Right cardiac atrium (tissue), 5 donors: Measurements from ENCODE around the gene GSK3A. TPM values are rescaled to one million over a fixed set of nuclear protein-coding genes. Genes with fewer than 3 reads are reported as not detected.

Source experiments
- ATAC-seq, 2 donors: fragments of 200-7000 bp; cut with Tn5 transposase; one replicate each; pipeline versions ENCODE4 v1.8.0 to v1.9.1; 2020; ENCODE audit warnings: moderate library complexity in 2 of 2, mild to moderate bottlenecking in 1 of 2
- DNase-seq, 3 donors: peaks; one replicate each; pipeline ENCODE4 v3.0.0-alpha.2; 2020
- H3K27ac ChIP-seq: one replicate; pipeline ENCODE4 v1.5.1; 2013; ENCODE audit warnings: mild to moderate bottlenecking, low read length, control low read depth, moderate library complexity
- H3K27me3 ChIP-seq: one replicate; pipeline ENCODE4 v1.6.1; 2013; ENCODE audit not compliant: control insufficient read depth, insufficient read depth
- H3K4me1 ChIP-seq: one replicate; pipeline ENCODE4 v1.6.1; 2013; ENCODE audit warnings: low read length; ENCODE audit not compliant: control insufficient read depth, insufficient read depth
- H3K4me3 ChIP-seq: one replicate; pipeline ENCODE4 v1.5.1; 2013; ENCODE audit warnings: low read length, control low read depth
- H3K9me3 ChIP-seq: one replicate; pipeline ENCODE4 v1.6.1; 2013; ENCODE audit warnings: low read length; ENCODE audit not compliant: control insufficient read depth
- WGBS: extraction: QIAGEN DNeasy Blood & Tissue Kit; methylation state at CpG from one replicate; pipeline ENCODE4 v1.1.7; 2013; 5-methylcytosine and 5-hydroxymethylcytosine counted together
- intact Hi-C, 4 donors: fragments of 100-400 bp; cut with DNase I; formaldehyde crosslinking; loops; one replicate each; pipeline versions ENCODE4 v1.11.0 to v1.14.0; 2022 to 2023
- polyA plus RNA-seq: library from polyadenylated mRNA; stranded (reverse); fragments of 200-250 nt; gene quantifications from one replicate; pipeline ENCODE4 v1.2.3, GENCODE V29; 2013
- total RNA-seq, 4 donors: library from RNA; stranded (reverse); fragmentation: NEBNext Ultra II Directional; extraction: Animal tissue kit (Norgen Biotek cat#: 25700); gene quantifications; one replicate each; pipeline ENCODE4 v1.2.1, GENCODE V29; 2021
- donor health status: healthy with polysubstance abuse.
- donor health status: DM: no; HTN: yes; CAD: no.
- donor health status: DM: no; HTN: no; CAD: no.
- donor health status: DM: no; HTN: yes; CAD: no; lungs with severe emphysema.
- donor health status: DM: yes; HTN: yes; CAD: no.

Gene GSK3A
- total and polyA plus RNA-seq, 5 donors: 32.0 to 46.5 (median 36.2) TPM

DNA sequence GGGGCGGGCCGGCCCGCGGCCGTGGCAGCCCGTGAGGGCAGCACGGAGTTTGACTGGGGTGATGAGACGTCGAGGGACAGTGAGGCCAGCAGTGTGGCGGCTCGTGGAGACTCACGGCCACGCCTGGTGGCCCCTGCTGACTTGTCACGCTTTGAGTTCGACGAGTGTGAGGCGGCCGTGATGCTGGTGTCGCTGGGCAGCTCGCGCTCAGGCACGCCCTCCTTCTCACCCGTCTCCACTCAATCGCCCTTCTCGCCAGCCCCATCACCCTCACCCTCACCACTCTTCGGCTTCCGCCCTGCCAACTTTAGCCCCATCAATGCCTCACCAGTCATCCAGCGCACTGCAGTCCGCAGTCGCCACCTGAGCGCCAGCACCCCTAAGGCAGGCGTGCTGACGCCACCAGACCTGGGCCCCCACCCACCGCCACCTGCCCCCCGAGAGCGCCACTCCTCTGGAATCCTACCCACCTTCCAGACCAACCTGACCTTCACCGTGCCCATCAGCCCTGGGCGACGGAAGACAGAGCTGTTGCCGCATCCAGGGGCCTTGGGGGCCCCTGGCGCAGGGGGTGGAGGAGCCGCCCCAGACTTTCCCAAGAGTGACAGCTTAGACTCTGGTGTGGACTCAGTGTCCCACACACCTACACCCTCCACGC, 31.1 kb upstream of the GSK3A start:
- H3K4me3 ChIP-seq: no peak overlapping the region
- ATAC-seq (no peak), DNase-seq (peak in 2 of 3 donors; percentile 50 to 54)
- H3K4me1 ChIP-seq: peaks cover 18% of the 10 kb centered on the region
- H3K27me3 ChIP-seq: no peaks in the 10 kb centered on the region
- 89% methylated on average over 43 of the region's 43 CpGs for WGBS
- intact Hi-C loops: no loop called here
- no peaks in the 10 kb centered on the region for H3K9me3 ChIP-seq
- no peak overlapping the region for H3K27ac ChIP-seq

DNA sequence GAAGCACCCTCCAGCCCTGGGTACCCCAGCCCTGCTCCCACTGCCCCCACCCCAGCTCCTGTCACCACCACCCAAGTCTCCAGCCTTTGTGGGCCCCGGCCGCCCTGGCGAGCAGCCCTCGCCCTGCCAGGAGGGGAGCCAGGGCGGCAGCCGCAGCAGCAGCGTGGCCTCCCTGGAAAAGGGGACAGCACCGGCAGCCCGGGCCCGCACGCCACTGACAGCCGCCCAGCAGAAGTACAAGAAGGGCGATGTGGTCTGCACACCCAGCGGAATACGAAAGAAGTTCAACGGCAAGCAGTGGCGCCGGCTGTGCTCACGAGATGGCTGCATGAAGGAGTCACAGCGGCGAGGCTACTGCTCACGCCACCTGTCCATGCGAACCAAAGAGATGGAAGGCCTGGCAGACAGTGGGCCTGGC, 30.6 kb upstream of the GSK3A start:
- Histone ChIP-seq H3K27me3 (no peaks in the 10 kb centered on the region), H3K9me3 (no peaks in the 10 kb centered on the region), H3K4me3 (no peak overlapping the region), H3K4me1 (peaks cover 14% of the 10 kb centered on the region), H3K27ac (no peak overlapping the region)
- 95% methylated on average over 23 of the region's 23 CpGs for WGBS
- DNase-seq: peak in 2 of 3 donors; percentile 44 to 66
- no peak for ATAC-seq
- intact Hi-C loops: no loop called here

DNA sequence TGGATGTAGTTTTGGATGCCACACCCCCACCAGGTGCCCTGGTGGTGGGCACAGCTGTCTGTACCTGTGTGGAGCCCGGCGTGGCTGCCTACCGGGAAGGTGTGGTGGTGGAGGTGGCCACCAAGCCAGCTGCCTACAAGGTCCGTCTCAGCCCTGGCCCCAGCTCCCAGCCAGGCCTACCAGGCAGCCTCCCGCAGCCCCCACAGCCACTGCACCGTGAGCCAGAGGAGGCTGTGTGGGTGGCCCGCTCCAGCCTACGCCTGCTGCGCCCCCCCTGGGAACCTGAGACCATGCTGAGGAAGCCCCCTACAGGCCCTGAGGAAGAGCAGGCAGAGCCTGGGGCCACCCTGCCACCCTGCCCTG, 30.1 kb upstream of the GSK3A start:
- Histone ChIP-seq H3K9me3 (no peaks in the 10 kb centered on the region), H3K4me3 (no peak overlapping the region), H3K4me1 (peaks cover 10% of the 10 kb centered on the region), H3K27ac (no peak overlapping the region), H3K27me3 (no peaks in the 10 kb centered on the region)
- ATAC-seq (no peak), DNase-seq (no peak)
- WGBS: 81% methylated on average over 9 of the region's 9 CpGs
- intact Hi-C loops: no loop called here

DNA sequence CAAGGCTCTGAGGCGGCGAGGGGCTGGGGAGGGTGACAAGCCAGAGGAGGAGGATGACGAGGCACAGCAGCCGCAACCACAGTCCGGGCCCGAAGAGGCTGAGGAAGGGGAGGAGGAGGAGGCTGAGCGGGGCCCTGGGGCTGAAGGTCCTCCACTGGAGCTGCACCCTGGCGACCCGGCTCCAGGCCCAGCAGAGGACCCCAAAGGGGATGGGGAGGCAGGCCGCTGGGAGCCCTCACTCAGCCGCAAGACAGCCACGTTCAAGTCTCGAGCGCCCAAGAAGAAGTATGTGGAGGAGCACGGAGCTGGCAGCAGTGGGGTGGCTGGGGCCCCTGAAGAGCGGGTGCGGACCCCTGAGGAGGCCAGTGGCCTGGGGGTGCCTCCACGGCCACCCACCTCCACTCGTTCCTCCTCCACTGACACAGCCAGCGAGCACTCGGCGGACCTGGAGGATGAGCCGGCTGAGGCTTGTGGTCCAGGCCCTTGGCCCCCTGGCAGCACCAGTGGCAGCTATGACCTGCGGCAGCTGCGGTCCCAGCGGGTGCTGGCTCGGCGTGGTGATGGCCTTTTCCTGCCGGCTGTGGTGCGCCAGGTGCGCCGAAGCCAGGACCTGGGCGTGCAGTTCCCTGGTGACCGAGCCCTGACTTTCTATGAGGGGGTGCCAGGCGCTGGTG, 29.6 kb upstream of the GSK3A start:
- DNase-seq (peak; percentile 14 to 69 (median 62)), ATAC-seq (no peak)
- Histone ChIP-seq H3K9me3 (no peaks in the 10 kb centered on the region), H3K27ac (no peak overlapping the region), H3K4me1 (peaks cover 8% of the 10 kb centered on the region), H3K4me3 (no peak overlapping the region), H3K27me3 (no peaks in the 10 kb centered on the region)
- 89% methylated on average over 35 of the region's 35 CpGs for WGBS
- intact Hi-C loops: no loop called here

DNA sequence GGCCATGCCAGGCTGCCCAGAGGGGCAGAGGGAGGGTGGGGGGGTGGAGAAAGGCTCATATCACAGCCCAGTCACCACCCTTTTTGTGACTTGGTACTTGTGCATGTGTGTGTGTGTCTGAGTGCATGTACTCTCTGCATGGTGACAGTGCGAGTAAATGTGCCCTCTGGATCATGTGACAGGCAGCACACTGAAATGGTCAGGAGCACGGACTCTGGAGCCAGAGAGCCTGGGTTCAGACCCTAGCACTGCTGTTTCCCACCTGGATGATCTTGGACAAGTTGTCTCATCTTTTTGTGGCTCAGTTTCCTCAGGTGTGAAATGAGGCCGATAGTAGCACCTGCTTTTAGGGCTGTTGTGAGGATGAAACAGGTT, 28.6 kb upstream of the GSK3A start:
- Histone ChIP-seq H3K27me3 (no peaks in the 10 kb centered on the region), H3K4me1 (peaks cover 6% of the 10 kb centered on the region), H3K27ac (peak overlapping the region; percentile 67), H3K9me3 (no peaks in the 10 kb centered on the region), H3K4me3 (peak overlapping the region; percentile 71)
- no peak for ATAC-seq
- WGBS: 44% methylated on average over 3 of the region's 3 CpGs
- no peak for DNase-seq
- intact Hi-C loops: no loop called here

DNA sequence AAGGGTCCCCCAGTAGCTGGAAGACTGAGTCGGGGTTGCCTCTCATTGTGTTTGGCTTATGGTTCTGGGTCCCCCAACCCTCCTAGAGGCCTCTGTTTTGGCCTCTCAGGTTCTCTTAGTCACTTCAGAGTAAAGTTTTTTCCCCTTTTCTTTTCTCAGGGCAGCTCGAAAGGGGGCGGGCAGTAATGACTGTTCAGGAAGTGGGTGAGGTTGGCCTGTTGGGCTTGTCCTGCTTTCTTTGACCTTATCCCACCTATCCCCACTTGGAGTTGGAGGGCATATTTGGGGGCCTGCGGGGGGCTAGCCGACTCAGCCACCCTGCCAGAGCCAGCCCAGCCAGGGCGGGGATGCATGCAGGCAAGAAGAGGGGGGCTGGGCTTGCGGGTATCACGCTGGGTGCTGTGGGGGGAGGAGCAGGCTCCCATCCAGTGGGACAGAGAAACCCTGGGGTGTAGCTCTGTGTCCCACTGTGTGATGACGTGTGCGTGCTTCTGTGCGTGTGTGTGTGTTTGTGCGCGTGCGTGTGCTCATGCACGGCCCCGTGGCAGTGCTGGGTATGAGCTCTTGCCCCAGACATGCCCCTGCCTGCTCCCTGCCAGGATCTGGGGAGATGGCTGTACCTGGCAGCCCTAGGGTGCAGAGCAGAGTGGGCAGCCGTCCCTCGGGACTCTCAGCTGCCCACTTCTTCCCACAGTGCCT, 28.1 kb upstream of the GSK3A start:
- 10% methylated on average over 18 of the region's 18 CpGs for WGBS
- Histone ChIP-seq H3K4me1 (peaks cover 6% of the 10 kb centered on the region), H3K27ac (peak overlapping the region; percentile 67), H3K27me3 (no peaks in the 10 kb centered on the region), H3K9me3 (no peaks in the 10 kb centered on the region), H3K4me3 (peak overlapping the region; percentile 71)
- intact Hi-C loops: no loop called here
- DNase-seq: peak; percentile 69 to 83 (median 82)
- ATAC-seq: peak in 1 of 2 donors; percentile 1

DNA sequence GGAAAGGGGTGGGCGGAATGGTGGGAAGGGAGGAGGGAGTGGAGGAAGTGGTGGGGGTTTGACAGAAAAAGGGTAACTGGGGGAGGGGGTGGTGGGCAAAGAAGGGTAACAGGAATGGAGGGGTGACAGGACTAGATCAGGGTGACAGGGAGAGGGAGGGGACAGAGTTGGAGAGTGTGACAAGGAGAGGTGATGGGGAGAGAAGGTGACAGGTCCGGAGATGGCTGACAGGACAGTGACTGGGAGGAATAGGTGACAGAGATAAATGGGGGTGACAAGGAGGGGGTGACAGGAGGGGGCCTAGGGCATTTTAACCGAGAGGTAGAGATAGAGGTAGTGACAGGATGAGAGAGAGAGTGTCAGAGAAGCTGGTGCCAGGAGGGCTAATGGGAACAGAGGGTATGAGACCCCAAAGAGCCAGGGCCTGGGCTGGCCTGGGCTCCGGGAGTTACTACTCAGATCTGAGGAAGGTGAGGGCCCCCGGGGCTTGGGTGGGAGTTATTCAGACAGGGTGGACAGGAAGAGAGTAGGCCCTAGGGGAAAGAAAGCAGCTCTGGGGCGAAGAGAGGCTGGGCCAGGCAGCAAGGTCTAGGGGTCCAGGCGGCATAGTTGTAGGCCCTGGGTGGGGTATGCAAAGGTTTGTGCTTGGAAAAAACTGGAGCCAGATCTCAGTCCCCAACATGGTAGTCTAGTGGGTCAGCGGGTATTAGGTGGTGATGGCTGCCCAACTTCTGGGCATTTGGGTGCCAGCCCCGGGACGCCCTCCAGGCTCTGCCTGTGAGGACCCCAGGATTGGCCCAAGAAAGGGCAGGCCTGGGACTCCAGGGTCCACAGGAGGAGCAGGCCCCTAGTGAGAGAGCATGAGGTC, 27.3 kb upstream of the GSK3A start:
- peak overlapping the region; percentile 67 for H3K27ac ChIP-seq
- no peaks in the 10 kb centered on the region for H3K27me3 ChIP-seq
- H3K4me1 ChIP-seq: peaks cover 6% of the 10 kb centered on the region
- DNase-seq (peak; percentile 28 to 71 (median 57)), ATAC-seq (no peak)
- intact Hi-C loops: no loop called here
- no peaks in the 10 kb centered on the region for H3K9me3 ChIP-seq
- 26% methylated on average over 10 of the region's 10 CpGs for WGBS
- peak overlapping the region; percentile 71 for H3K4me3 ChIP-seq

DNA sequence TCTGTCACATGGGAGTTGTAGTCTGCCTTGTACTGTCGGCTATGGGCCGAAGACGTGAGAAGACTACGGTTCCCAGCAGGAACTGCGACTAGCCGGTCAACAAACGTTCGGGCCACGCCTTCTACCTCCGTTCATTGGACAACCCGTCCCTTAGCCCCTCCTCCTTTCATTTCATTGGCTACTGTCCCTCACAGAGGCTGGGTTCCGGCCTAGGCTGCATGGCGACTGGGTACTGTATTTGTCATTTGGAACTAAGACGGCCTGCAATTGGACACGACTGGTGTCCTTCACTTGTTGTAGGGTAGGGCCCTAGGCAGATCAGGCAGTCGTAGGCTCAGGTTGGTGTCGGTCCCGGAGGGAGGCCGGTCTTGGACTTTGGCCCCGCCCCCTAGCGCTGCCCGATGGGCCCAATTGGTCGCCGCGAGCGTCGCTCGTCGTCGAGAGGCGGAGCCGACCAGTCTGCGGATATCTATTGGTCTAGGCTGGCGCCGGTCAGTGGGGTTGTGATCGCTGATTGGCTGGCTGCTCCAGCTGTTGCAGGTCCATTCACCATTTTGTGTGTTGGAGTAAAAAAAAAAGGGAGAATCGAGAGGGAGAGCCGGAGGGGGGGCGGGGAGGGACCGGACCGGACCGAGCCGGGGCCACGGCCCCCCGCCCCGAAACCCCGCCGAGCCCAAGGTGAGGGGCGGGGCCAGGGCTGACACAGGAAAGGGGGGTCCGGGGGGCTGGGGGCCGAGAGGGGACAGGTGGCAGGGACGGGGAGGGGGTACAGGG, 26.5 kb upstream of the GSK3A start, which contains the start of gene CIC:
TSS of gene CIC (plus strand) at position 549 of the 774 bp plus-strand sequence. CDS start 2,532 bp downstream, outside the sequence.
- ATAC-seq (peak; percentile 93 to 94), DNase-seq (peak; percentile 99 to 100 (median 100))
- Histone ChIP-seq H3K9me3 (no peaks in the 10 kb centered on the region), H3K27ac (peak within 1 kb of the TSS; percentile 94), H3K27me3 (no peaks in the 10 kb centered on the region), H3K4me1 (peaks cover 6% of the 10 kb centered on the region), H3K4me3 (peak within 1 kb of the TSS; percentile 71)
- intact Hi-C loops: no loop called here
- under 1% methylated on average over 52 of the region's 52 CpGs for WGBS

DNA sequence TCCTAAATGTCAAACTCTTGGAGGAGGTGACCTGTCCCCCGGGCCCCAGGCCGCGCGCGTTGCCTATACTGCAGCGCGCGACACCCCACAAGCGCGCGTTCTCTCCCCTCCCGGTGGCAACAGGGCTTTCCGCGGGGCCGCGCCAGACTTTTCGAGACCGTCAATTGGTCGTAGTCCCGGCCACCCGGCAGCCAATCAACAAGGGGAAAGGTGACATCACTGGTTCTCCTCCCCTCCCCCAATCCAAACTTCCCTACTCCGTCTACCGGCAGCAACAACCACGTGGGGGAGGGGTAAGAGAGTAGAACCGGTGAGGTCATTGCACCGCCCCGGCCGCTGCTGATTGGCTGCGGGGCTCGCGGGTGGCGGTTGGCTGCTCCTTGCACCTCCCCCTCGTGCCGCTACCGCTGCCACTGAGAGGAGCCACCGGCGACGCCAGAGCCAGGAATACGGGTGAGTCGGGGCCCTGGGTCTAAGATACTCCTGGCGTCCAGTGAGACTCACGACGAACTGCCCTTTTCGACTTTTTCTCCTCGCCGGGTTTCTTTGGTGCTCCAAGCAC, 25.8 kb upstream of the GSK3A start:
- no peaks in the 10 kb centered on the region for H3K9me3 ChIP-seq
- peak overlapping the region; percentile 63 for H3K4me3 ChIP-seq
- H3K27ac ChIP-seq: peak overlapping the region; percentile 94
- H3K4me1 ChIP-seq: peaks cover 6% of the 10 kb centered on the region
- intact Hi-C loops: no loop called here
- H3K27me3 ChIP-seq: no peaks in the 10 kb centered on the region
- ATAC-seq (peak; percentile 88 to 89), DNase-seq (peak; percentile 98 to 99 (median 98))
- under 1% methylated on average over 46 of the region's 46 CpGs for WGBS
